GM23248 (cell line): ENCODE data around the gene PPT2. TPM values are rescaled to one million over a fixed set of nuclear protein-coding genes. Genes with fewer than 3 reads are reported as not detected.
"Not testable (repeated sequence)": the region's sequence is repeated elsewhere in the genome, so short reads cannot be mapped to it uniquely, and the experiment has no call there.

Experiments
- DNase-seq: peaks from one replicate; pipeline ENCODE4 v3.0.0-alpha.2; 2015
- H2AFZ ChIP-seq: fragments of 200-600 bp; sonication (generic); 2 replicates; pipeline ENCODE4 v1.6.1; 2016; ENCODE audit warnings: antibody characterized with exemption
- H3F3A ChIP-seq: fragments of 200-600 bp; sonication (generic); 2 replicates; pipeline ENCODE4 v1.6.1; 2016; ENCODE audit warnings: mild to moderate bottlenecking, antibody characterized with exemption, mixed run types; ENCODE audit not compliant: insufficient read depth
- H3K27ac ChIP-seq: fragments of 200-600 bp; sonication (generic); 2 replicates; pipeline ENCODE4 v1.5.1; 2016; ENCODE audit warnings: mild to moderate bottlenecking
- H3K27me3 ChIP-seq: fragments of 200-600 bp; sonication (generic); replicated peaks from 2 replicates; pipeline ENCODE4 v1.6.1; 2016; ENCODE audit warnings: mild to moderate bottlenecking; ENCODE audit not compliant: insufficient read depth
- H3K36me3 ChIP-seq: fragments of 200-600 bp; sonication (generic); 2 replicates; pipeline ENCODE4 v1.6.1; 2016; ENCODE audit warnings: low read depth, mild to moderate bottlenecking
- H3K4me1 ChIP-seq: fragments of 200-600 bp; sonication (generic); 2 replicates; pipeline ENCODE4 v1.6.1; 2016; ENCODE audit warnings: mild to moderate bottlenecking; ENCODE audit not compliant: insufficient read depth
- H3K4me2 ChIP-seq: fragments of 200-600 bp; sonication (generic); one replicate; pipeline ENCODE4 v1.6.1; 2016; ENCODE audit warnings: mild to moderate bottlenecking; ENCODE audit not compliant: unreplicated experiment
- H3K4me3 ChIP-seq: fragments of 200-600 bp; sonication (generic); 2 replicates; pipeline ENCODE4 v1.5.1; 2016; ENCODE audit warnings: mild to moderate bottlenecking
- H3K79me2 ChIP-seq: fragments of 200-600 bp; sonication (generic); 2 replicates; pipeline ENCODE4 v1.6.1; 2016; ENCODE audit warnings: mild to moderate bottlenecking; ENCODE audit not compliant: insufficient read depth
- H3K9ac ChIP-seq: fragments of 200-600 bp; sonication (generic); 2 replicates; pipeline ENCODE4 v1.6.1; 2016; ENCODE audit warnings: mild to moderate bottlenecking
- H3K9me2 ChIP-seq: fragments of 200-600 bp; sonication (generic); 2 replicates; pipeline ENCODE4 v1.6.1; 2016; ENCODE audit warnings: mixed run types, mild to moderate bottlenecking, moderate library complexity; ENCODE audit not compliant: insufficient read depth
- H3K9me3 ChIP-seq: fragments of 200-600 bp; sonication (generic); one replicate; pipeline ENCODE4 v1.6.1; 2017; ENCODE audit warnings: low read depth
- H4K20me1 ChIP-seq: fragments of 200-600 bp; sonication (generic); 2 replicates; pipeline ENCODE4 v1.6.0; 2016; ENCODE audit not compliant: insufficient read depth
- EZH2 ChIP-seq: fragments of 200-600 bp; sonication (generic); IDR thresholded peaks from 2 replicates; pipeline ENCODE4 v1.6.1; 2018; ENCODE audit warnings: antibody characterized with exemption, mild to moderate bottlenecking; ENCODE audit not compliant: insufficient read depth, poor library complexity, severe bottlenecking
- EZH2phosphoT487 ChIP-seq: fragments of 200-600 bp; sonication (generic); IDR thresholded peaks from 2 replicates; pipeline ENCODE4 v1.6.1; 2018; ENCODE audit warnings: antibody characterized with exemption, moderate library complexity, mild to moderate bottlenecking, low read depth; ENCODE audit not compliant: insufficient read depth
- WGBS, 2 experiments: methylation state at CpG; one replicate each; pipeline ENCODE4 v1.1.6; 2015 to 2017; ENCODE audit warnings: low lambda C conversion rate in 2 of 2, low coverage in 1 of 2; ENCODE audit errors: missing lambda C conversion rate in 2 of 2; 5-methylcytosine and 5-hydroxymethylcytosine counted together
- in situ Hi-C: fragments of 300-500 bp; cut with MboI; formaldehyde crosslinking; loops from 2 replicates; pipeline ENCODE4 v1.15.0; 2020
- microRNA-seq: library from miRNA; unstranded; fragments of <30 nt; microRNA quantifications from one replicate; pipeline ENCODE4, GENCODE V29; 2016; ENCODE audit warnings: borderline number of aligned reads
- polyA plus RNA-seq: library from polyadenylated mRNA; unstranded; fragments of >200 nt; fragmentation: Nextera tagmentation; extraction: Ambion mirVana; gene quantifications from 2 replicates; pipeline ENCODE4 v1.2.1, GENCODE V29; 2016
- small RNA-seq: library from RNA; depleted of rRNA; stranded (forward); fragments of <200 nt; gene quantifications from one replicate; pipeline ENCODE3, GENCODE V24; 2014; ENCODE audit warnings: low read depth, low replicate concordance
- total RNA-seq: library from RNA; depleted of rRNA; stranded (reverse); fragments of >200 nt; shearing (Covaris generic); gene quantifications from 2 replicates; pipeline ENCODE4 v1.2.3, GENCODE V29; 2014; rRNA removed

The PPT2 gene
- total and polyA plus RNA-seq, 2 experiments from 2014 or later, result 10.3 to 12.8 TPM

- in situ Hi-C loops, result no loop called here
- H3K4me3 ChIP-seq, result no peak overlapping the region
- TF ChIP-seq EZH2phosphoT487, result no peak
- TF ChIP-seq EZH2, result no peak
- H3K9me2 ChIP-seq, result no peaks in the 10 kb centered on the region
- H2AFZ ChIP-seq, result no peak overlapping the region
- 58 to 100% methylated on average over 1 to 3 of the region's 3 CpGs for WGBS, 2 experiments
- no peaks in the 10 kb centered on the region for H3K36me3 ChIP-seq
- H3K9ac ChIP-seq, result no peak overlapping the region
- H3K79me2 ChIP-seq, result no peaks in the 10 kb centered on the region
- H3K27me3 ChIP-seq, result 0 out of 2 replicates have a peak, but pooled peaks cover 3% of the 10 kb centered on the region
- no peaks in the 10 kb centered on the region for H3K9me3 ChIP-seq
- no peak for DNase-seq
- no peaks in the 10 kb centered on the region for H4K20me1 ChIP-seq
- no peaks in the 10 kb centered on the region for H3K4me1 ChIP-seq
- no peak overlapping the region for H3K27ac ChIP-seq
- no peaks in the 10 kb centered on the region for H3F3A ChIP-seq
- no peak overlapping the region for H3K4me2 ChIP-seq
Measured at GRCh38 chr6:32204268-32204715, 50.4 kb downstream of the PPT2 start.

DNA sequence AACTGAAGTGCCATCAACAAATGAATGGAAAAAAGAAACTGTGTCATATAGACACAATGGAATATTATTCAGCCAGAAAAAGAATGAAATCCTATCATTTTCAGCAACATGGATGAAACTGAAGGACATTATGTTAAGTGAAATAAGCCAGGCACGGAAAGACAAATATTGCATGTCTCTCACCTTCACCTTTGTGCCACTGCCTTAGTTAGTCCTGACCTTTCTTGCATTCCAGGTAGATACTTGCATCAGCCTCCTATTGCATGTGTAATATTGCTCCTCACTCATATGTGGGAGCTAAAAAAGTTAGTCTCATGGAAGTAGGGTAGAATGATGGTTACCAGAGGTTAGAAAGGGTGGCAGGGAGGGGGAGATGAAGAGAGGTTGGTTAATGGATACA, 55.1 kb downstream of the PPT2 start:
- WGBS, 2 experiments, result 15 to 29% methylated on average over 1 of the region's 1 CpG
- no peaks in the 10 kb centered on the region for H3K4me1 ChIP-seq
- no peak for DNase-seq
- no peak for TF ChIP-seq EZH2
- H3F3A ChIP-seq, result no peaks in the 10 kb centered on the region
- no peaks in the 10 kb centered on the region for H4K20me1 ChIP-seq
- H3K4me3 ChIP-seq, result no peak overlapping the region
- H3K9me3 ChIP-seq, result no peaks in the 10 kb centered on the region
- H3K36me3 ChIP-seq, result no peaks in the 10 kb centered on the region
- H3K9me2 ChIP-seq, result no peaks in the 10 kb centered on the region
- 0 out of 2 replicates have a peak, but pooled peaks cover 3% of the 10 kb centered on the region for H3K27me3 ChIP-seq
- H3K4me2 ChIP-seq, result no peak overlapping the region
- H2AFZ ChIP-seq, result no peak overlapping the region
- no peaks in the 10 kb centered on the region for H3K79me2 ChIP-seq
- in situ Hi-C loops, result no loop called here
- no peak overlapping the region for H3K9ac ChIP-seq
- no peak overlapping the region for H3K27ac ChIP-seq

- DNase-seq, result no peak
- Histone ChIP-seq H3K4me2 (no peak overlapping the region), H2AFZ (no peak overlapping the region), H3F3A (no peaks in the 10 kb centered on the region), H3K4me1 (no peaks in the 10 kb centered on the region), H3K27ac (no peak overlapping the region), H3K9me3 (no peaks in the 10 kb centered on the region), H3K79me2 (no peaks in the 10 kb centered on the region), H3K9me2 (no peaks in the 10 kb centered on the region), H3K27me3 (0 out of 2 replicates have a peak, but pooled peaks cover 3% of the 10 kb centered on the region), H3K36me3 (no peaks in the 10 kb centered on the region), H3K9ac (no peak overlapping the region), H4K20me1 (no peaks in the 10 kb centered on the region), H3K4me3 (no peak overlapping the region)
- 42 to 48% methylated on average over 5 of the region's 5 CpGs for WGBS, 2 experiments
- TF ChIP-seq EZH2phosphoT487 (no peak), EZH2 (no peak)
- in situ Hi-C loops, result no loop called here
Measured at GRCh38 chr6:32210191-32210601, 56.3 kb downstream of the PPT2 start.

DNA sequence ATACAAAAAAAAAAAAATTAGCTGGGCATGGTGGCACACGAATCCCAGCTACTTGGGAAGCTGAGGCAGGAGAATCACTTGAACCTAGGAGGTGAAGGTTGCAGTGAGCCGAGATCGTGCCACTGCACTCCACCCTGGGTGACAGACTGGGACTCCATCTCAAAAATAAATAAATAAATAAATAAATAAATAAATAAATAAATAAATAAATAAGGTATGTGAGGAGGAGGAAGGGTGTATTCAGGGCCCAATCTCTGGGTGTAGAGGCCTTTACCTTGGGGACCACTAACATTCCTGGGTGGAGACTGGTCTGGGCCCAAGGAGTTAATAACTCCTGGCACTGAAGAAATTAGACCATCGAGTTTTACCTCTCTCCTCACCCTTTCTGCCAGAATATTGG, 57.5 kb downstream of the PPT2 start:
- DNase-seq, H3K4me2 ChIP-seq, H4K20me1 ChIP-seq, H3K36me3 ChIP-seq, H2AFZ ChIP-seq, H3K9me3 ChIP-seq, H3K9ac ChIP-seq, H3K27ac ChIP-seq, H3K4me1 ChIP-seq, H3K9me2 ChIP-seq, H3K27me3 ChIP-seq, H3F3A ChIP-seq, H3K4me3 ChIP-seq, in situ Hi-C loops, H3K79me2 ChIP-seq: not testable (repeated sequence)
- WGBS, 2 experiments, result 67 to 69% methylated on average over 4 of the region's 4 CpGs

- in situ Hi-C loops, result no loop called here
- Histone ChIP-seq H3K9me3 (no peaks in the 10 kb centered on the region), H2AFZ (no peak overlapping the region), H3K9ac (no peak overlapping the region), H3K4me3 (no peak overlapping the region), H3K4me2 (no peak overlapping the region), H3K27me3 (no peaks in the 10 kb centered on the region), H3K27ac (no peak overlapping the region), H3K79me2 (no peaks in the 10 kb centered on the region), H3K9me2 (no peaks in the 10 kb centered on the region), H3K4me1 (no peaks in the 10 kb centered on the region), H3F3A (no peaks in the 10 kb centered on the region), H4K20me1 (no peaks in the 10 kb centered on the region), H3K36me3 (no peaks in the 10 kb centered on the region)
- TF ChIP-seq EZH2phosphoT487 (no peak), EZH2 (no peak)
- no peak for DNase-seq
- WGBS, 2 experiments, result 68 to 69% methylated on average over 12 of the region's 12 CpGs
Measured at GRCh38 chr6:32212076-32212760, 58.3 kb downstream of the PPT2 start.

Small RNAs within 50 kb of the gene (microRNA-seq; reads per million reads assigned to microRNA genes)
- 2.0 reads per million for gene MIR6721
- not detected for gene MIR6833

Small RNAs within 50 kb of the gene (small RNA-seq; reads per million reads assigned to genes)
- not detected for gene AL662884.1
- not detected for gene MIR6833

Other genes starting within 250 kb of the PPT2 start
- 1.3 and 2.1 TPM in 2 replicates for gene C2, start 226.4 kb upstream of the PPT2 start, total RNA-seq
- gene C2, start 226.4 kb upstream of the PPT2 start, polyA plus RNA-seq, result 1.4 and 2.3 TPM in 2 replicates
- gene CFB, start 208.0 kb upstream of the PPT2 start, total RNA-seq, result 4.4 and 7.3 TPM in 2 replicates
- 3.4 and 3.9 TPM in 2 replicates for gene CFB, start 208.0 kb upstream of the PPT2 start, polyA plus RNA-seq
- 62.9 and 77.9 TPM in 2 replicates for gene NELFE, start 195.2 kb upstream of the PPT2 start, total RNA-seq
- gene NELFE, start 195.2 kb upstream of the PPT2 start, polyA plus RNA-seq, result 108 and 114 TPM in 2 replicates
- 54.9 and 65.4 TPM in 2 replicates for gene SKIC2, start 195.0 kb upstream of the PPT2 start, total RNA-seq
- gene SKIC2, start 195.0 kb upstream of the PPT2 start, polyA plus RNA-seq, result 46.9 and 47.7 TPM in 2 replicates
- gene DXO, start 182.0 kb upstream of the PPT2 start, total RNA-seq, result 24.2 and 31.0 TPM in 2 replicates
- gene DXO, start 182.0 kb upstream of the PPT2 start, polyA plus RNA-seq, result 23.3 and 26.6 TPM in 2 replicates
- gene C4A, start 172.1 kb upstream of the PPT2 start, total RNA-seq, result 4.8 and 5.3 TPM in 2 replicates
- 1.3 and 2.4 TPM in 2 replicates for gene C4A, start 172.1 kb upstream of the PPT2 start, polyA plus RNA-seq
- 4.5 and 6.4 TPM in 2 replicates for gene C4B, start 139.3 kb upstream of the PPT2 start, total RNA-seq
- gene C4B, start 139.3 kb upstream of the PPT2 start, polyA plus RNA-seq, result 1.1 and 2.6 TPM in 2 replicates
- gene CYP21A2, start 115.7 kb upstream of the PPT2 start, total RNA-seq, result not detected in 2 replicates
- gene CYP21A2, start 115.7 kb upstream of the PPT2 start, polyA plus RNA-seq, result not detected in 2 replicates
- gene TNXB, start 44.8 kb upstream of the PPT2 start, total RNA-seq, result 23.5 and 23.8 TPM in 2 replicates
- 5.2 TPM in 2 replicates for gene TNXB, start 44.8 kb upstream of the PPT2 start, polyA plus RNA-seq
- 33.3 and 37.3 TPM in 2 replicates for gene ATF6B, start 25.9 kb upstream of the PPT2 start, total RNA-seq
- 51.7 and 54.1 TPM in 2 replicates for gene ATF6B, start 25.9 kb upstream of the PPT2 start, polyA plus RNA-seq
- gene FKBPL, start 23.9 kb upstream of the PPT2 start, total RNA-seq, result 2.9 and 5.3 TPM in 2 replicates
- 6.2 and 6.9 TPM in 2 replicates for gene FKBPL, start 23.9 kb upstream of the PPT2 start, polyA plus RNA-seq
- 1.2 TPM in 1 of 2 replicates, not detected in the other for gene PRRT1, start 2.2 kb upstream of the PPT2 start, total RNA-seq
- gene PRRT1, start 2.2 kb upstream of the PPT2 start, polyA plus RNA-seq, result 2.1 and 2.2 TPM in 2 replicates
- 2.2 and 6.2 TPM in 2 replicates for gene EGFL8, start 10.5 kb downstream of the PPT2 start, total RNA-seq
- gene EGFL8, start 10.5 kb downstream of the PPT2 start, polyA plus RNA-seq, result 2.6 and 3.8 TPM in 2 replicates
- 57.2 and 71.2 TPM in 2 replicates for gene AGPAT1, start 21.9 kb downstream of the PPT2 start, total RNA-seq
- 36.9 and 39.7 TPM in 2 replicates for gene AGPAT1, start 21.9 kb downstream of the PPT2 start, polyA plus RNA-seq
- gene RNF5, start 24.3 kb downstream of the PPT2 start, total RNA-seq, result 48.1 and 48.2 TPM in 2 replicates
- 58.8 and 63.2 TPM in 2 replicates for gene RNF5, start 24.3 kb downstream of the PPT2 start, polyA plus RNA-seq
- gene AGER, start 30.1 kb downstream of the PPT2 start, total RNA-seq, result 0.22 TPM in 1 of 2 replicates, not detected in the other
- 1.2 and 1.4 TPM in 2 replicates for gene AGER, start 30.1 kb downstream of the PPT2 start, polyA plus RNA-seq
- 25.4 and 27.6 TPM in 2 replicates for gene PBX2, start 36.1 kb downstream of the PPT2 start, total RNA-seq
- 2.6 and 3.1 TPM in 2 replicates for gene PBX2, start 36.1 kb downstream of the PPT2 start, polyA plus RNA-seq
- gene GPSM3, start 38.5 kb downstream of the PPT2 start, total RNA-seq, result 5.4 and 7.7 TPM in 2 replicates
- gene GPSM3, start 38.5 kb downstream of the PPT2 start, polyA plus RNA-seq, result 6.8 and 7.3 TPM in 2 replicates
- 0.38 and 0.65 TPM in 2 replicates for gene NOTCH4, start 69.9 kb downstream of the PPT2 start, total RNA-seq
- gene NOTCH4, start 69.9 kb downstream of the PPT2 start, polyA plus RNA-seq, result 1.2 TPM in 2 replicates
- gene TSBP1, start 217.8 kb downstream of the PPT2 start, total RNA-seq, result not detected in 2 replicates
- gene TSBP1, start 217.8 kb downstream of the PPT2 start, polyA plus RNA-seq, result not detected in 2 replicates